Glutamatergic neuron (in vitro differentiated cells): Measurements from ENCODE around the gene TPK1. TPM values are rescaled to one million over a fixed set of nuclear protein-coding genes. Genes with fewer than 3 reads are reported as not detected.

ENCODE experiments used
- DNase-seq: peaks from one replicate; pipeline ENCODE4 v3.0.0; 2022
- H3K27ac Mint-ChIP-seq: one replicate; pipeline ENCODE4 v1.8.0; 2020; ENCODE audit warnings: mild to moderate bottlenecking, mixed read lengths, inconsistent platforms; ENCODE audit not compliant: unreplicated experiment
- H3K27me3 Mint-ChIP-seq: one replicate; pipeline ENCODE4 v1.8.0; 2020; ENCODE audit warnings: mild to moderate bottlenecking, moderate library complexity, mixed read lengths, inconsistent platforms; ENCODE audit not compliant: unreplicated experiment
- H3K36me3 Mint-ChIP-seq: one replicate; pipeline ENCODE4 v1.8.0; 2020; ENCODE audit warnings: mild to moderate bottlenecking, mixed read lengths, inconsistent platforms; ENCODE audit not compliant: unreplicated experiment
- H3K4me1 Mint-ChIP-seq: one replicate; pipeline ENCODE4 v1.8.0; 2020; ENCODE audit warnings: mild to moderate bottlenecking, low read depth, mixed read lengths, inconsistent platforms; ENCODE audit not compliant: unreplicated experiment
- H3K4me3 Mint-ChIP-seq: one replicate; pipeline ENCODE4 v1.8.0; 2020; ENCODE audit warnings: mild to moderate bottlenecking, mixed read lengths, inconsistent platforms; ENCODE audit not compliant: unreplicated experiment
- H3K9me3 Mint-ChIP-seq: one replicate; pipeline ENCODE4 v1.8.0; 2020; ENCODE audit warnings: mild to moderate bottlenecking, moderate library complexity, mixed read lengths, inconsistent platforms; ENCODE audit not compliant: unreplicated experiment
- CTCF ChIP-seq: fragments of 200-600 bp; sonication (generic); IDR thresholded peaks from one replicate; pipeline ENCODE4 v1.5.0; 2021; ENCODE audit not compliant: partially characterized antibody, unreplicated experiment
- total RNA-seq: library from RNA; stranded (reverse); fragmentation: NEBNext Ultra II Directional; extraction: Animal tissue kit (Norgen Biotek cat#: 25700); gene quantifications from one replicate; pipeline ENCODE4 v1.2.1, GENCODE V29; 2021; ENCODE audit not compliant: unreplicated experiment

The TPK1 gene
- total RNA-seq, 1 donor from 2014 or later = 2.6 TPM

GRCh38 chr7:144629011-144629410 lies 206.8 kb downstream of the TPK1 start:
- no peak for TF ChIP-seq CTCF
- Mint-ChIP-seq H3K9me3 (no peaks in the 10 kb centered on the region), H3K27me3 (no peaks in the 10 kb centered on the region), H3K4me3 (no peak overlapping the region), H3K27ac (no peak overlapping the region), H3K36me3 (no peaks in the 10 kb centered on the region), H3K4me1 (no peaks in the 10 kb centered on the region)
- DNase-seq = no peak

GRCh38 chr7:144628176-144628575 lies 207.7 kb downstream of the TPK1 start:
- Mint-ChIP-seq H3K9me3 (no peaks in the 10 kb centered on the region), H3K27ac (no peak overlapping the region), H3K36me3 (no peaks in the 10 kb centered on the region)

GRCh38 chr7:144622745-144623144 lies 213.1 kb downstream of the TPK1 start:
- H3K27ac Mint-ChIP-seq = no peak overlapping the region
- no peaks in the 10 kb centered on the region for H3K27me3 Mint-ChIP-seq
- no peaks in the 10 kb centered on the region for H3K4me1 Mint-ChIP-seq
- no peak overlapping the region for H3K4me3 Mint-ChIP-seq
- no peaks in the 10 kb centered on the region for H3K9me3 Mint-ChIP-seq
- H3K36me3 Mint-ChIP-seq = no peaks in the 10 kb centered on the region
- no peak for TF ChIP-seq CTCF
- no peak for DNase-seq

More at GRCh38 chr7:144628176-144628575, 207.7 kb downstream of the TPK1 start:
- TF ChIP-seq CTCF = no peak
- DNase-seq = no peak
- no peak overlapping the region for H3K4me3 Mint-ChIP-seq
- H3K4me1 Mint-ChIP-seq = no peaks in the 10 kb centered on the region
- H3K27me3 Mint-ChIP-seq = no peaks in the 10 kb centered on the region

GRCh38 chr7:144606261-144606660 lies 229.6 kb downstream of the TPK1 start:
- Mint-ChIP-seq H3K27ac (no peak overlapping the region), H3K9me3 (no peaks in the 10 kb centered on the region), H3K36me3 (no peaks in the 10 kb centered on the region), H3K4me1 (no peaks in the 10 kb centered on the region), H3K27me3 (no peaks in the 10 kb centered on the region), H3K4me3 (no peak overlapping the region)
- no peak for TF ChIP-seq CTCF
- no peak for DNase-seq

GRCh38 chr7:144596953-144597352 lies 238.9 kb downstream of the TPK1 start:
- DNase-seq = no peak
- H3K27me3 Mint-ChIP-seq = no peaks in the 10 kb centered on the region
- no peak for TF ChIP-seq CTCF

More at GRCh38 chr7:144596953-144597352, 238.9 kb downstream of the TPK1 start:
- Mint-ChIP-seq H3K36me3 (no peaks in the 10 kb centered on the region), H3K4me3 (no peak overlapping the region), H3K27ac (no peak overlapping the region), H3K9me3 (peaks cover 4% of the 10 kb centered on the region), H3K4me1 (no peaks in the 10 kb centered on the region)
